Loucy (cell line): ENCODE measurements around the gene CEP63.

Experiments used
- EZH2phosphoT487 ChIP-seq: fragments of 200-600 bp; IDR thresholded peaks from 2 replicates; pipeline ENCODE4 v1.6.1; 2018; ENCODE audit warnings: antibody characterized with exemption, mild to moderate bottlenecking, moderate library complexity, borderline replicate concordance
- TF ChIP-seq, protein P1 (sequence below): fragments of 200-600 bp; sonication (generic); conservative IDR thresholded peaks from 2 replicates; pipeline ENCODE4 v1.5.1; 2014; ENCODE audit warnings: mild to moderate bottlenecking, antibody characterized with exemption, low read length

DNA sequence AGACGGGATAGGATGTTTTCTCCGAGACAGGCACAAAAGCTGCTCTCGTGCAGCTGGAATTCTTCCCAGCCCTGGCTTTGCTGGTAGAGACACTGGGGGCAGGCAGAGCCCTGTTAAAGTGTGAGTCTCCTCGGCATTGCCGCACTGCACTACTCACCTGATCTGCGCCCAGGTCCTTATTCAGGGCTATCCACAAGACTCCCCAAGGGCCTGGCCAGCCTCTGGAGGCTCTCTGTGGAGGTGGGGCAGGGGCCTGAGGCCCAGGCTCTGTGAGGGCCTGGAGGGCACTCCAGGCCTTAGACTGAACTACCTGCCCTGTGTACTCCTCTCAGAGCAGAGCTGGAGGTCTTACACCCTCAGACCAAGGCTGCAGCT, 116.6 kb downstream of the CEP63 start:
- TF ChIP-seq, protein P1, sequence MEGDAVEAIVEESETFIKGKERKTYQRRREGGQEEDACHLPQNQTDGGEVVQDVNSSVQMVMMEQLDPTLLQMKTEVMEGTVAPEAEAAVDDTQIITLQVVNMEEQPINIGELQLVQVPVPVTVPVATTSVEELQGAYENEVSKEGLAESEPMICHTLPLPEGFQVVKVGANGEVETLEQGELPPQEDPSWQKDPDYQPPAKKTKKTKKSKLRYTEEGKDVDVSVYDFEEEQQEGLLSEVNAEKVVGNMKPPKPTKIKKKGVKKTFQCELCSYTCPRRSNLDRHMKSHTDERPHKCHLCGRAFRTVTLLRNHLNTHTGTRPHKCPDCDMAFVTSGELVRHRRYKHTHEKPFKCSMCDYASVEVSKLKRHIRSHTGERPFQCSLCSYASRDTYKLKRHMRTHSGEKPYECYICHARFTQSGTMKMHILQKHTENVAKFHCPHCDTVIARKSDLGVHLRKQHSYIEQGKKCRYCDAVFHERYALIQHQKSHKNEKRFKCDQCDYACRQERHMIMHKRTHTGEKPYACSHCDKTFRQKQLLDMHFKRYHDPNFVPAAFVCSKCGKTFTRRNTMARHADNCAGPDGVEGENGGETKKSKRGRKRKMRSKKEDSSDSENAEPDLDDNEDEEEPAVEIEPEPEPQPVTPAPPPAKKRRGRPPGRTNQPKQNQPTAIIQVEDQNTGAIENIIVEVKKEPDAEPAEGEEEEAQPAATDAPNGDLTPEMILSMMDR: no peak
- no peak for TF ChIP-seq EZH2phosphoT487
